Heart left ventricle (tissue), 16 donors: ENCODE results near the gene APOL4. TPM values are rescaled to one million over a fixed set of nuclear protein-coding genes. Genes with fewer than 3 reads are reported as not detected.
"Not testable (repeated sequence)": the region's sequence is repeated elsewhere in the genome, so short reads cannot be mapped to it uniquely, and the experiment has no call there.

Experiments
- ATAC-seq, 4 donors: fragments of 200-7000 bp; cut with Tn5 transposase; one replicate each; pipeline ENCODE4 v1.9.1; 2020 to 2022; ENCODE audit warnings: moderate library complexity in 4 of 4, mild to moderate bottlenecking in 3 of 4, moderate number of reproducible peaks in 1 of 4
- DNase-seq, 5 donors: peaks; one replicate each; pipeline ENCODE4 v3.0.0-alpha.2; 2020
- H3K27ac ChIP-seq, 12 donors: fragments of 200-600 bp; sonication (generic) in 4 of 12; one replicate each; pipeline versions ENCODE4 v1.5.0 to v1.8.0; 2016 to 2022; ENCODE audit warnings: mild to moderate bottlenecking in 2 of 12
- H3K27me3 ChIP-seq, 9 donors: fragments of 200-600 bp; sonication (generic) in 2 of 9; one replicate each; pipeline versions ENCODE4 v1.5.1 to v1.8.0; 2016 to 2022; ENCODE audit warnings: mild to moderate bottlenecking in 3 of 9
- H3K36me3 ChIP-seq, 9 donors: fragments of 200-600 bp; sonication (generic) in 2 of 9; one replicate each; pipeline versions ENCODE4 v1.5.0 to v1.8.0; 2018 to 2022; ENCODE audit warnings: mild to moderate bottlenecking in 2 of 9
- H3K4me1 ChIP-seq, 12 donors: fragments of 200-600 bp; sonication (generic) in 4 of 12; one replicate each; pipeline versions ENCODE4 v1.5.0 to v1.8.0; 2016 to 2022; ENCODE audit warnings: mild to moderate bottlenecking in 3 of 12
- H3K4me3 ChIP-seq, 12 donors: fragments of 200-600 bp; sonication (generic) in 4 of 12; one replicate each; pipeline versions ENCODE4 v1.5.0 to v1.8.0; 2017 to 2022; ENCODE audit warnings: mild to moderate bottlenecking in 9 of 12, moderate library complexity in 4 of 12
- H3K9me3 ChIP-seq, 12 donors: fragments of 200-600 bp; sonication (generic) in 4 of 12; one replicate each; pipeline versions ENCODE4 v1.5.0 to v1.8.0; 2016 to 2022; ENCODE audit warnings: mild to moderate bottlenecking in 1 of 12
- CTCF ChIP-seq, 12 donors: fragments of 200-600 bp; sonication (generic) in 4 of 12; IDR thresholded peaks; one replicate each; pipeline versions ENCODE4 v1.5.0 to v1.8.0; 2018 to 2022; ENCODE audit warnings: antibody characterized with exemption in 12 of 12, mild to moderate bottlenecking in 5 of 12
- POLR2A ChIP-seq, 2 donors: fragments of 450-650 bp; IDR thresholded peaks; one replicate each; pipeline ENCODE4 v1.6.1; 2017; ENCODE audit warnings: antibody characterized with exemption in 2 of 2, mild to moderate bottlenecking in 2 of 2, moderate library complexity in 2 of 2
- WGBS, 4 donors: extraction: QIAGEN DNeasy Blood & Tissue Kit in 2 of 4; methylation state at CpG; one replicate each; pipeline versions ENCODE4 v1.1.5 to v1.1.7; 2013 to 2018; 5-methylcytosine and 5-hydroxymethylcytosine counted together
- intact Hi-C, 10 donors: fragments of 100-400 bp; cut with DNase I; formaldehyde crosslinking; loops; one replicate each; pipeline versions ENCODE4 v1.11.1 to v1.14.2; 2022
- polyA plus RNA-seq, 2 donors: library from polyadenylated mRNA; stranded (reverse); fragments of 200-250 nt; gene quantifications; one replicate each; pipeline ENCODE4 v1.2.3, GENCODE V29; 2013
- total RNA-seq, 9 donors: library from RNA; depleted of rRNA in 2 of 9; stranded (reverse); fragments of >200 nt in 2 of 9; fragmentation: NEBNext Ultra II Directional in 3 of 9; extraction: Animal tissue kit (Norgen Biotek cat#: 25700) in 3 of 9; gene quantifications; one replicate each; pipeline versions ENCODE4 v1.1.0 to v1.2.4, GENCODE V29; 2016 to 2023
- donor health status: ischemic (EF 13 %, LVEDD 7.1; RV severe dilation, severe dysfunction).
- donor health status: healthy with polysubstance abuse.
- donor health status: DM: no; HTN: yes; CAD: no.
- donor health status: DM: no; HTN: no; CAD: no.
- donor health status: ischemic (EF 25% LVEDD 6.9; RV normal size, moderate dysfunction).
- donor health status: ischemic (EF 25% LVEDD 5.7; RV mildly dilated, moderate dysfunction).
- donor health status: healthy.
- donor health status: DM: yes; HTN: yes; CAD: no.
- donor health status: ischemic (EF 35%, LVEDD 5.7; RV mildly dilated, moderate dysfunction).
- donor health status: nonischemic (EF 11% LVEDD 7.7; RV severe dilation, severe dysfunction).
- donor health status: DM: yes; HTN: yes; CAD: no.
- donor health status: PGD.
- donor health status: ischemic (EF 29% LVEDD 5.4; RV normal size, mild dysfunction).
- donor health status: nonischemic (EF 23%, LVEDD 6.1; RV moderate dilation, normal function).

Gene APOL4
- total and polyA plus RNA-seq, 11 donors, result 1.7 to 26.5 (median 4.0) TPM; not detected in 2

- intact Hi-C loops, result no loop called here
- ATAC-seq, result no peak
- peaks cover 0 to 4% (median 0%) of the 10 kb centered on the region in 12 donors for H3K9me3 ChIP-seq
- H3K4me3 ChIP-seq, result no peak overlapping the region
- no peaks in the 10 kb centered on the region for H3K36me3 ChIP-seq
- H3K27ac ChIP-seq, result peak overlapping the region in 1 of 12 donors; percentile 46
- H3K27me3 ChIP-seq, result no peaks in the 10 kb centered on the region
- peaks cover 0 to 75% (median 4%) of the 10 kb centered on the region in 12 donors for H3K4me1 ChIP-seq
- no peak for DNase-seq
- TF ChIP-seq POLR2A (IDR thresholded peaks at IDR 0.05) (no peak), CTCF (IDR thresholded peaks at IDR 0.05) (no peak)
- 82 to 88% (median 87%) methylated on average over 3 of the region's 3 CpGs for WGBS, 4 donors
Measured at GRCh38 chr22:36210224-36210623, 8.6 kb upstream of the APOL4 start.

- 82 to 87% (median 85%) methylated on average over 5 of the region's 5 CpGs for WGBS, 4 donors
- H3K36me3 ChIP-seq, result not testable (repeated sequence)
Measured at GRCh38 chr22:36209488-36209908, 7.9 kb upstream of the APOL4 start.

GRCh38 chr22:36208914-36209313 is 7.3 kb upstream of the APOL4 start:
- TF ChIP-seq CTCF (IDR thresholded peaks at IDR 0.05), result no peak
- no peak for TF ChIP-seq POLR2A (IDR thresholded peaks at IDR 0.05)

More at GRCh38 chr22:36209488-36209908, 7.9 kb upstream of the APOL4 start:
- intact Hi-C loops, DNase-seq, ATAC-seq, H3K9me3 ChIP-seq, H3K4me3 ChIP-seq, H3K27me3 ChIP-seq: not testable (repeated sequence)
- Histone ChIP-seq H3K4me1 (peaks cover 0 to 75% (median 4%) of the 10 kb centered on the region in 12 donors), H3K27ac (peak overlapping the region in 1 of 12 donors; percentile 46)

GRCh38 chr22:36208162-36208765 is 6.7 kb upstream of the APOL4 start:
- peaks cover 0 to 75% (median 4%) of the 10 kb centered on the region in 12 donors for H3K4me1 ChIP-seq

More at GRCh38 chr22:36208914-36209313, 7.3 kb upstream of the APOL4 start:
- Histone ChIP-seq H3K4me1 (peaks cover 0 to 75% (median 4%) of the 10 kb centered on the region in 12 donors), H3K4me3 (no peak overlapping the region), H3K27ac (peak overlapping the region in 1 of 12 donors; percentile 56), H3K36me3 (no peaks in the 10 kb centered on the region), H3K9me3 (peaks cover 0 to 4% (median 0%) of the 10 kb centered on the region in 12 donors), H3K27me3 (no peaks in the 10 kb centered on the region)
- WGBS, 4 donors, result 87 to 98% (median 96%) methylated on average over 1 of the region's 1 CpG
- no peak for ATAC-seq
- intact Hi-C loops, result no loop called here
- no peak for DNase-seq

More at GRCh38 chr22:36208162-36208765, 6.7 kb upstream of the APOL4 start:
- WGBS, 4 donors, result 24 to 64% (median 36%) methylated on average over 1 of the region's 1 CpG
- H3K27me3 ChIP-seq, result no peaks in the 10 kb centered on the region
- intact Hi-C loops, result no loop called here
- peaks cover 0 to 4% (median 0%) of the 10 kb centered on the region in 12 donors for H3K9me3 ChIP-seq
- H3K4me3 ChIP-seq, result no peak overlapping the region
- H3K36me3 ChIP-seq, result no peaks in the 10 kb centered on the region
- no peak for ATAC-seq
- H3K27ac ChIP-seq, result peak overlapping the region in 3 of 12 donors; percentile 2 to 56 (median 2)
- no peak for DNase-seq
- TF ChIP-seq POLR2A (IDR thresholded peaks at IDR 0.05) (no peak), CTCF (IDR thresholded peaks at IDR 0.05) (no peak)
